Thyroid gland (tissue), 4 donors: ENCODE data around the gene MYT1.

Source experiments
- POLR2A ChIP-seq, 2 donors: fragments of 450-650 bp; IDR thresholded peaks; one replicate each; pipeline ENCODE4 v1.6.1; 2017; ENCODE audit warnings: antibody characterized with exemption in 2 of 2, mild to moderate bottlenecking in 2 of 2, moderate library complexity in 1 of 2
- TF ChIP-seq, protein P1 (sequence below), 6 experiments: fragments of 200-600 bp in 3 of 6; fragments of 450-650 bp in 3 of 6; sonication (generic) in 3 of 6; IDR thresholded peaks; one replicate each; pipeline ENCODE4 v1.5.1; 2016 to 2019; ENCODE audit warnings: antibody characterized with exemption in 6 of 6, mild to moderate bottlenecking in 2 of 6, inconsistent platforms in 1 of 6, moderate library complexity in 1 of 6

DNA sequence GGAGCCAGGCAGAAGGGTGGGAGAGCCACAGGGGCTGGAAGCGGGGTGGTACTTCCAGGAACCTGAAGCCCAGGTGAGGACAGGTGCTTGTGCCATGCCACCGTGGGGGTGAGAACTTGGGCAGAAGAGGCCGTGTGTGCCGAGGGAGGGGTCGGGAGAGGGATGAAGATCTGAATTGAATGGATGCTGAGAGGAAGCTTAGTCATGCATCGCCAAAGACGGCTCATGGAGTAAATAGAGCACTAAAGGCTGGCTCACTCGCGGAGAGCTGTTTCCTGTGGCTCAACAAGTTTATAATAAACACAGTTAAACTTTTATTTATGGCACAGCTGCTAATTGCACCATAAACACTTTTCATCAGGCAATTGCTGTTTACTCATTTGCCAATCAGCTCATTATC is 21.7 kb upstream of the MYT1 start:
- no peak for TF ChIP-seq POLR2A (IDR thresholded peaks at IDR 0.05)
- TF ChIP-seq, protein P1, sequence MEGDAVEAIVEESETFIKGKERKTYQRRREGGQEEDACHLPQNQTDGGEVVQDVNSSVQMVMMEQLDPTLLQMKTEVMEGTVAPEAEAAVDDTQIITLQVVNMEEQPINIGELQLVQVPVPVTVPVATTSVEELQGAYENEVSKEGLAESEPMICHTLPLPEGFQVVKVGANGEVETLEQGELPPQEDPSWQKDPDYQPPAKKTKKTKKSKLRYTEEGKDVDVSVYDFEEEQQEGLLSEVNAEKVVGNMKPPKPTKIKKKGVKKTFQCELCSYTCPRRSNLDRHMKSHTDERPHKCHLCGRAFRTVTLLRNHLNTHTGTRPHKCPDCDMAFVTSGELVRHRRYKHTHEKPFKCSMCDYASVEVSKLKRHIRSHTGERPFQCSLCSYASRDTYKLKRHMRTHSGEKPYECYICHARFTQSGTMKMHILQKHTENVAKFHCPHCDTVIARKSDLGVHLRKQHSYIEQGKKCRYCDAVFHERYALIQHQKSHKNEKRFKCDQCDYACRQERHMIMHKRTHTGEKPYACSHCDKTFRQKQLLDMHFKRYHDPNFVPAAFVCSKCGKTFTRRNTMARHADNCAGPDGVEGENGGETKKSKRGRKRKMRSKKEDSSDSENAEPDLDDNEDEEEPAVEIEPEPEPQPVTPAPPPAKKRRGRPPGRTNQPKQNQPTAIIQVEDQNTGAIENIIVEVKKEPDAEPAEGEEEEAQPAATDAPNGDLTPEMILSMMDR (IDR thresholded peaks at IDR 0.05) = no peak
